Colonic mucosa (tissue), 4 donors: ENCODE data around the gene RECK. TPM values are rescaled to one million over a fixed set of nuclear protein-coding genes. Genes with fewer than 3 reads are reported as not detected.
"Not testable (repeated sequence)": the region's sequence is repeated elsewhere in the genome, so short reads cannot be mapped to it uniquely, and the experiment has no call there.

ENCODE experiments used
- DNase-seq: peaks from one replicate; pipeline ENCODE4 v3.0.0-alpha.2; 2020
- H3K27ac ChIP-seq: fragments of 200-600 bp; one replicate; pipeline ENCODE4 v1.8.0; 2021
- H3K27me3 ChIP-seq: fragments of 200-600 bp; one replicate; pipeline ENCODE4 v1.8.0; 2021
- H3K36me3 ChIP-seq: fragments of 200-600 bp; one replicate; pipeline ENCODE4 v1.8.0; 2021
- H3K4me1 ChIP-seq: fragments of 200-600 bp; one replicate; pipeline ENCODE4 v1.8.0; 2021; ENCODE audit warnings: mild to moderate bottlenecking
- H3K4me3 ChIP-seq: fragments of 200-600 bp; one replicate; pipeline ENCODE4 v1.8.0; 2021
- H3K9ac ChIP-seq, 2 donors: one replicate each; pipeline ENCODE4 v1.7.0; 2013; ENCODE audit warnings: control low read depth in 2 of 2, low read depth in 2 of 2, low read length in 2 of 2
- H3K9me3 ChIP-seq: fragments of 200-600 bp; one replicate; pipeline ENCODE4 v1.8.0; 2021
- intact Hi-C: fragments of 100-400 bp; cut with DNase I; formaldehyde crosslinking; loops from one replicate; pipeline ENCODE4 v1.14.1; 2022
- total RNA-seq, 2 donors: library from RNA; stranded (reverse); fragmentation: NEBNext Ultra II Directional in 1 of 2; extraction: Animal tissue kit (Norgen Biotek cat#: 25700) in 1 of 2; gene quantifications; one replicate each; pipeline ENCODE4 v1.2.1, GENCODE V29; 2021
- TF ChIP-seq, protein P1 (sequence below): fragments of 200-600 bp; IDR thresholded peaks from one replicate; pipeline ENCODE4 v1.8.0; 2022; ENCODE audit warnings: antibody characterized with exemption, mild to moderate bottlenecking
- donor health status: healthy.
- donor health status: DM: no; HTN: no; CAD: no.
- donor health status: DM: no; HTN: no; CAD: no.

Gene RECK, protein sequence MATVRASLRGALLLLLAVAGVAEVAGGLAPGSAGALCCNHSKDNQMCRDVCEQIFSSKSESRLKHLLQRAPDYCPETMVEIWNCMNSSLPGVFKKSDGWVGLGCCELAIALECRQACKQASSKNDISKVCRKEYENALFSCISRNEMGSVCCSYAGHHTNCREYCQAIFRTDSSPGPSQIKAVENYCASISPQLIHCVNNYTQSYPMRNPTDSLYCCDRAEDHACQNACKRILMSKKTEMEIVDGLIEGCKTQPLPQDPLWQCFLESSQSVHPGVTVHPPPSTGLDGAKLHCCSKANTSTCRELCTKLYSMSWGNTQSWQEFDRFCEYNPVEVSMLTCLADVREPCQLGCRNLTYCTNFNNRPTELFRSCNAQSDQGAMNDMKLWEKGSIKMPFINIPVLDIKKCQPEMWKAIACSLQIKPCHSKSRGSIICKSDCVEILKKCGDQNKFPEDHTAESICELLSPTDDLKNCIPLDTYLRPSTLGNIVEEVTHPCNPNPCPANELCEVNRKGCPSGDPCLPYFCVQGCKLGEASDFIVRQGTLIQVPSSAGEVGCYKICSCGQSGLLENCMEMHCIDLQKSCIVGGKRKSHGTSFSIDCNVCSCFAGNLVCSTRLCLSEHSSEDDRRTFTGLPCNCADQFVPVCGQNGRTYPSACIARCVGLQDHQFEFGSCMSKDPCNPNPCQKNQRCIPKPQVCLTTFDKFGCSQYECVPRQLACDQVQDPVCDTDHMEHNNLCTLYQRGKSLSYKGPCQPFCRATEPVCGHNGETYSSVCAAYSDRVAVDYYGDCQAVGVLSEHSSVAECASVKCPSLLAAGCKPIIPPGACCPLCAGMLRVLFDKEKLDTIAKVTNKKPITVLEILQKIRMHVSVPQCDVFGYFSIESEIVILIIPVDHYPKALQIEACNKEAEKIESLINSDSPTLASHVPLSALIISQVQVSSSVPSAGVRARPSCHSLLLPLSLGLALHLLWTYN
- total RNA-seq = 1 to 10 TPM; 1.6 to 4.5 TPM

DNA sequence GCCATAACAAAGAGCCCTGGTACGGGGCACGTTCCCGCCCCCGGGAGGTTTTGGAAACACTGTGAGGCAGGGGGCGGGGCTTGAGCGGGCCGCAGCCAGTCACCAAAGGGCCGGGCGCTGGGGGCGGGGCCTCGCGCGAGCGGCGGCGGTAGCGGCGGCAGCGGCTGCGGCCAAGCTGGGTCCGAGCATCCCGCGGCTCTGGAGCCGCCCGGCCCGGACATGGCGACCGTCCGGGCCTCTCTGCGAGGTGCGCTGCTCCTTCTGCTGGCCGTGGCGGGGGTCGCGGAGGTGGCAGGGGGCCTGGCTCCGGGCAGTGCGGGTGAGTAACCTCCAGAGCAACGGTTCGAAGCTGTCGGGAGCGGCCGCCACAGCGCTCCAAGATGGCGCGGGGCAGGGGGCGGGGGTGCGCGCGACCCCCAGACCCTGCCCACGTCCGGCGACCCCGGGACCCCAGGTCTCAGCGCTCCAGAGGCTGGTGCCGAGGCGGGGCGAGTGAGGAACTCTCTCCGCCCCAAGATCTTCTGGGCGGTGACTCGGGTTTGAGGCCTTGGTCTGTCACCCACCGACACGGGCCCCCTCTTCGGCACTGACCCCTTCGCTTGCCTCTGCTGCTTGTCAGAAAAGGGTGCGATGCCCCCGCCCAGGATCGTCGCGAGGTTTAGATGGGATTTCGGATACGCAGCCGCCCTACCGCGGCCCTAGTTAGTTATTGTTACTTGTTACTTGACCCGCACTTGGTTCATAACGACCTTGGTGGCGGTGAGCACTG, at the start of gene RECK:
Gene RECK (plus strand): TSS at position 134 of the 769 bp plus-strand sequence. CDS start 86 bp downstream, at position 220.
- peak; percentile 92 for DNase-seq
- intact Hi-C loops = no loop called here
- Histone ChIP-seq H3K27ac (peak within 1 kb of the TSS; percentile 45), H3K9ac (peak within 1 kb of the TSS; percentile 71 to 82), H3K27me3 (no peaks in the 10 kb centered on the region), H3K4me1 (no peaks in the 10 kb centered on the region), H3K4me3 (peak within 1 kb of the TSS; percentile 87), H3K36me3 (no peaks in the 10 kb centered on the region), H3K9me3 (no peaks in the 10 kb centered on the region)
- TF ChIP-seq, protein P1, sequence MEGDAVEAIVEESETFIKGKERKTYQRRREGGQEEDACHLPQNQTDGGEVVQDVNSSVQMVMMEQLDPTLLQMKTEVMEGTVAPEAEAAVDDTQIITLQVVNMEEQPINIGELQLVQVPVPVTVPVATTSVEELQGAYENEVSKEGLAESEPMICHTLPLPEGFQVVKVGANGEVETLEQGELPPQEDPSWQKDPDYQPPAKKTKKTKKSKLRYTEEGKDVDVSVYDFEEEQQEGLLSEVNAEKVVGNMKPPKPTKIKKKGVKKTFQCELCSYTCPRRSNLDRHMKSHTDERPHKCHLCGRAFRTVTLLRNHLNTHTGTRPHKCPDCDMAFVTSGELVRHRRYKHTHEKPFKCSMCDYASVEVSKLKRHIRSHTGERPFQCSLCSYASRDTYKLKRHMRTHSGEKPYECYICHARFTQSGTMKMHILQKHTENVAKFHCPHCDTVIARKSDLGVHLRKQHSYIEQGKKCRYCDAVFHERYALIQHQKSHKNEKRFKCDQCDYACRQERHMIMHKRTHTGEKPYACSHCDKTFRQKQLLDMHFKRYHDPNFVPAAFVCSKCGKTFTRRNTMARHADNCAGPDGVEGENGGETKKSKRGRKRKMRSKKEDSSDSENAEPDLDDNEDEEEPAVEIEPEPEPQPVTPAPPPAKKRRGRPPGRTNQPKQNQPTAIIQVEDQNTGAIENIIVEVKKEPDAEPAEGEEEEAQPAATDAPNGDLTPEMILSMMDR = no peak

- Histone ChIP-seq H3K4me3 (no peak overlapping the region), H3K9ac (no peak overlapping the region), H3K9me3 (no peaks in the 10 kb centered on the region), H3K27ac (no peak overlapping the region), H3K4me1 (no peaks in the 10 kb centered on the region), H3K27me3 (no peaks in the 10 kb centered on the region), H3K36me3 (no peaks in the 10 kb centered on the region)
- intact Hi-C loops = no loop called here
- no peak for DNase-seq
- TF ChIP-seq, protein P1 = no peak
Observed at GRCh38 chr9:35990155-35990554, 46.6 kb upstream of the RECK start.

GRCh38 chr9:35993136-35993535, 43.6 kb upstream of the RECK start:
- H3K4me1 ChIP-seq, intact Hi-C loops, H3K36me3 ChIP-seq, H3K9ac ChIP-seq, H3K27ac ChIP-seq, H3K4me3 ChIP-seq, H3K27me3 ChIP-seq, DNase-seq, H3K9me3 ChIP-seq: not testable (repeated sequence)

DNA sequence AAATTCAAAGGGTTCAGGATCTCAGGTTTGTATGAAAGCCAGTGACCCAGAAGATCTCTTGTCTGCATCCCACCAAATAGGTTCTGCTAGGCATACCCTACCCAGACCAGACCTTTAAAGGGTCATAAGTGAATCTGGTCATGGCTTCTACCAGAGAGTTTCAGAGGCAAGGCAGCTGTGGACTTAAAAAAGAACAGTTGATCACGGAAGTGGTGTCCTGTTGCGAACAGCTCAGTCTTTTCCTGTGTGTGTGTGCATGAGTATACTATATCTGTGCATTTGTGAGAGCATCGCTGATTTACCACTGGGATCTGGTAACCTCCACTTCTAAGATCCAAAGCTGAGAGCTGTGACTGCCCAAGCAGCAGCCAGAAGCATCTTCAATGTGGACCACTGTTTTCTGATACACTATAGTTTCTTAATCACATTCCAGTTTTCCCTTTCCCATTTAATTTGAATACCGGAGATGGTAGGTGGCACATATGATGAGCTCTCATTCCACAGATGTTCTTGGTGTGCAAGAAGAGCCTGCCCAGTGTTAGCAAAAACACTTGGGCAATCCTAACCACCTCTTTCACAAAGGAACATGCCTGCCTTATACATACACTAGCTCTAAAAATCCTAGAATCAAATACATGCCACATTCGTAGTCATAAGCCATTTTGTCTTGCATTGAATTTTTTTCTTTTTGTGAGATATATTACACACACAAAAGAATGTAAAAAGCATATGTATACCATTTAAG, 42.6 kb upstream of the RECK start:
- intact Hi-C loops = no loop called here
- TF ChIP-seq, protein P1 = no peak
- Histone ChIP-seq H3K9ac (no peak overlapping the region), H3K27ac (no peak overlapping the region), H3K4me1 (no peaks in the 10 kb centered on the region), H3K36me3 (no peaks in the 10 kb centered on the region), H3K4me3 (no peak overlapping the region), H3K27me3 (no peaks in the 10 kb centered on the region), H3K9me3 (no peaks in the 10 kb centered on the region)
- DNase-seq = no peak

DNA sequence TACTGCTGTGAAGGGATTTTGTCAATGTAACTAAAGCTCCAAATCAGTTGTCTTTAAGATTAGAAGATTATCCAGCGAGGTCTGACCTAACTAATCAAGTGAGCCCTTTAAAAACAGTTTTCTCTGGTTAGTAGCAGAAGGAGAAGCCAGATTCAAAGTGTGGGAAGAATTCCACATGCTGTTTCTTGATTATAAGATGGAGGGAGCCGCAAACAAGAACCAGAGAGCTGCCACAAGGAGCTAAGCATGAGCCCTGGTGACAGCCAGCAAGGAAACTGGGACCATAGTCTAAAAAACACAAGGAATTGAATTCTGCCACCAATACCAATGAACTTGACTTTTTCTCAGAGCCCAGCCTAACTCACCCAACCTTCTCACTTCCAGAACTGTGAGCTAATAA, 41.8 kb upstream of the RECK start:
- H3K9ac ChIP-seq = no peak overlapping the region
- intact Hi-C loops = no loop called here
- H3K27me3 ChIP-seq = no peaks in the 10 kb centered on the region
- H3K4me1 ChIP-seq = no peaks in the 10 kb centered on the region
- H3K4me3 ChIP-seq = no peak overlapping the region
- TF ChIP-seq, protein P1 = no peak
- H3K27ac ChIP-seq = no peak overlapping the region
- H3K36me3 ChIP-seq = no peaks in the 10 kb centered on the region
- H3K9me3 ChIP-seq = no peaks in the 10 kb centered on the region
- DNase-seq = no peak
